Nephron progenitor cell (in vitro differentiated cells): ENCODE results near the gene C13orf46.

Source experiments
- DNase-seq: peaks from one replicate; pipeline ENCODE4 v3.0.0; 2021
- H3K27ac Mint-ChIP-seq: 2 replicates; pipeline ENCODE4 v1.8.0; 2021; ENCODE audit warnings: mild to moderate bottlenecking, moderate library complexity, mixed read lengths
- H3K27me3 Mint-ChIP-seq: 2 replicates; pipeline ENCODE4 v1.8.0; 2021; ENCODE audit warnings: mild to moderate bottlenecking, low read depth, mixed read lengths; ENCODE audit not compliant: poor library complexity
- H3K36me3 Mint-ChIP-seq: 2 replicates; pipeline ENCODE4 v1.8.0; 2021; ENCODE audit warnings: low read depth, mixed read lengths
- H3K4me1 Mint-ChIP-seq: 2 replicates; pipeline ENCODE4 v1.8.0; 2021; ENCODE audit warnings: mixed read lengths
- H3K4me3 Mint-ChIP-seq: 2 replicates; pipeline ENCODE4 v1.8.0; 2021; ENCODE audit warnings: mild to moderate bottlenecking, moderate library complexity, mixed read lengths
- H3K9me3 Mint-ChIP-seq: 2 replicates; pipeline ENCODE4 v1.8.0; 2021; ENCODE audit warnings: mild to moderate bottlenecking, moderate library complexity, mixed read lengths
- TF ChIP-seq, protein P1 (sequence below): fragments of 200-600 bp; sonication (generic); IDR thresholded peaks from 2 replicates; pipeline ENCODE4 v1.5.0; 2021; ENCODE audit warnings: antibody characterized with exemption

Gene C13orf46

DNA sequence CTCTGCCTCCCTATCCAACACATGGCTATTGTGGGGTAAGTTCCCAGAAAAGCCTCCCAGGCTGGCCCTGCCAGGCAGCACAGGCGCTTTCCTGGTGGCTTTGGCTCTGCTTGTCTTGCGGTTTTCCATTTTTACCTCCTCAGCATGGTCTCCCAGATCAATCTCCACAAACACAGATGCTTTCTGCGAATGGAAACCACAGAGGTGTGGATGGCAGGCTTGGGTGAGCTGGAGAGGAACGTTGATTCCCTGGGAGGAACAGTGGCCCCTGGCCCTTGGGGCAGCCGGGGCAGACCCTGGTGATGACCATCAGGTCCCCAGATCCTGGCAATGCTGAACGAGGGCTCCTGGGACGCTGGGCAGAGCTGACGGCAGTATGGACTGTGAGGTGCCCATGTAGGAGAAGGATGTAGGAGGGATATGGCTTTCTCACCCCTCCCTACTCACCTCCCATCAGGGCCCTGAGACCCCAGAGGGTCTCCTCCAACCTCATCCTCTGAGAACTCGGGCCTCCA, 6.6 kb downstream of the C13orf46 start:
- peaks cover 17% of the 10 kb centered on the region for H3K9me3 Mint-ChIP-seq
- no peaks in the 10 kb centered on the region for H3K27me3 Mint-ChIP-seq
- no peaks in the 10 kb centered on the region for H3K36me3 Mint-ChIP-seq
- no peak for DNase-seq
- H3K4me1 Mint-ChIP-seq, result no peaks in the 10 kb centered on the region
- TF ChIP-seq, protein P1, sequence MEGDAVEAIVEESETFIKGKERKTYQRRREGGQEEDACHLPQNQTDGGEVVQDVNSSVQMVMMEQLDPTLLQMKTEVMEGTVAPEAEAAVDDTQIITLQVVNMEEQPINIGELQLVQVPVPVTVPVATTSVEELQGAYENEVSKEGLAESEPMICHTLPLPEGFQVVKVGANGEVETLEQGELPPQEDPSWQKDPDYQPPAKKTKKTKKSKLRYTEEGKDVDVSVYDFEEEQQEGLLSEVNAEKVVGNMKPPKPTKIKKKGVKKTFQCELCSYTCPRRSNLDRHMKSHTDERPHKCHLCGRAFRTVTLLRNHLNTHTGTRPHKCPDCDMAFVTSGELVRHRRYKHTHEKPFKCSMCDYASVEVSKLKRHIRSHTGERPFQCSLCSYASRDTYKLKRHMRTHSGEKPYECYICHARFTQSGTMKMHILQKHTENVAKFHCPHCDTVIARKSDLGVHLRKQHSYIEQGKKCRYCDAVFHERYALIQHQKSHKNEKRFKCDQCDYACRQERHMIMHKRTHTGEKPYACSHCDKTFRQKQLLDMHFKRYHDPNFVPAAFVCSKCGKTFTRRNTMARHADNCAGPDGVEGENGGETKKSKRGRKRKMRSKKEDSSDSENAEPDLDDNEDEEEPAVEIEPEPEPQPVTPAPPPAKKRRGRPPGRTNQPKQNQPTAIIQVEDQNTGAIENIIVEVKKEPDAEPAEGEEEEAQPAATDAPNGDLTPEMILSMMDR, result no peak
- no peak overlapping the region for H3K27ac Mint-ChIP-seq
- H3K4me3 Mint-ChIP-seq, result no peak overlapping the region

- no peak overlapping the region for H3K4me3 Mint-ChIP-seq
- DNase-seq, result no peak
- TF ChIP-seq, protein P1, result no peak
- no peaks in the 10 kb centered on the region for H3K4me1 Mint-ChIP-seq
- peaks cover 6% of the 10 kb centered on the region for H3K36me3 Mint-ChIP-seq
- no peak overlapping the region for H3K27ac Mint-ChIP-seq
- H3K9me3 Mint-ChIP-seq, result peaks cover 26% of the 10 kb centered on the region
- H3K27me3 Mint-ChIP-seq, result peaks cover 4% of the 10 kb centered on the region
Measured at GRCh38 chr13:113965968-113966884, 7.7 kb downstream of the C13orf46 start.

DNA sequence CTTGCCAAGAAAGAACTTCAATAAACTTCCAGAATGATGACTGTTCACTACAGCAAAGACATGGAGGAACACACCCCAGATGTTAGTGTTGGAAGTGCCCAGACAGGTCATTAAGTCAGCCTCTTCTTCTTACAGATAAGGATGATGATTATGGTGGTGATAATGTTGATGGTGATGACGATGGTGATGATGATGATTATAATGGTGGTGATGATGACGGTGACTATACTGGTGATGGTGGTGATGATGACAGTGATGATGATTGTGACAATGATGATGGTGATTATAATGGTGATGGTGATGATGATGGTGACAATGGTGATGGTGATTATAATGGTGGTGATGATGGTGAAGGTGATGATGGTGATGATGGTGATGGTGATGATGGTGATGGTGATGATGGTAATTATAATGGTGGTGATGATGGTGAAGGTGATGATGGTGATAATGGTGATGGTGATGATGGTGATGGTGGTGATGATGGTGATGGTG, 8.4 kb downstream of the C13orf46 start:
- Mint-ChIP-seq H3K36me3 (peaks cover 6% of the 10 kb centered on the region), H3K4me1 (no peaks in the 10 kb centered on the region), H3K27ac (no peak overlapping the region), H3K4me3 (no peak overlapping the region), H3K27me3 (peaks cover 4% of the 10 kb centered on the region), H3K9me3 (peaks cover 29% of the 10 kb centered on the region)
- DNase-seq, result no peak
- TF ChIP-seq, protein P1, result no peak

GRCh38 chr13:113964251-113964995, 9.5 kb downstream of the C13orf46 start:
- H3K36me3 Mint-ChIP-seq, result peaks cover 6% of the 10 kb centered on the region
- no peak for DNase-seq
- TF ChIP-seq, protein P1, result no peak
- no peak overlapping the region for H3K4me3 Mint-ChIP-seq
- peaks cover 4% of the 10 kb centered on the region for H3K27me3 Mint-ChIP-seq
- peaks cover 38% of the 10 kb centered on the region for H3K9me3 Mint-ChIP-seq
- no peaks in the 10 kb centered on the region for H3K4me1 Mint-ChIP-seq
- no peak overlapping the region for H3K27ac Mint-ChIP-seq

- Mint-ChIP-seq H3K27me3 (peaks cover 4% of the 10 kb centered on the region), H3K4me3 (no peak overlapping the region), H3K27ac (no peak overlapping the region), H3K9me3 (peaks cover 46% of the 10 kb centered on the region), H3K4me1 (no peaks in the 10 kb centered on the region), H3K36me3 (peaks cover 6% of the 10 kb centered on the region)
- DNase-seq, result no peak
- TF ChIP-seq, protein P1, result no peak
Measured at GRCh38 chr13:113963376-113963775, 10.5 kb downstream of the C13orf46 start.
